ENCODE results near the gene SLC19A1. TPM values are rescaled to one million over a fixed set of nuclear protein-coding genes. Genes with fewer than 3 reads are reported as not detected.

SLC19A1 gene
- total RNA-seq, 1 experiment from 2014 or later: 25.0 TPM

DNA sequence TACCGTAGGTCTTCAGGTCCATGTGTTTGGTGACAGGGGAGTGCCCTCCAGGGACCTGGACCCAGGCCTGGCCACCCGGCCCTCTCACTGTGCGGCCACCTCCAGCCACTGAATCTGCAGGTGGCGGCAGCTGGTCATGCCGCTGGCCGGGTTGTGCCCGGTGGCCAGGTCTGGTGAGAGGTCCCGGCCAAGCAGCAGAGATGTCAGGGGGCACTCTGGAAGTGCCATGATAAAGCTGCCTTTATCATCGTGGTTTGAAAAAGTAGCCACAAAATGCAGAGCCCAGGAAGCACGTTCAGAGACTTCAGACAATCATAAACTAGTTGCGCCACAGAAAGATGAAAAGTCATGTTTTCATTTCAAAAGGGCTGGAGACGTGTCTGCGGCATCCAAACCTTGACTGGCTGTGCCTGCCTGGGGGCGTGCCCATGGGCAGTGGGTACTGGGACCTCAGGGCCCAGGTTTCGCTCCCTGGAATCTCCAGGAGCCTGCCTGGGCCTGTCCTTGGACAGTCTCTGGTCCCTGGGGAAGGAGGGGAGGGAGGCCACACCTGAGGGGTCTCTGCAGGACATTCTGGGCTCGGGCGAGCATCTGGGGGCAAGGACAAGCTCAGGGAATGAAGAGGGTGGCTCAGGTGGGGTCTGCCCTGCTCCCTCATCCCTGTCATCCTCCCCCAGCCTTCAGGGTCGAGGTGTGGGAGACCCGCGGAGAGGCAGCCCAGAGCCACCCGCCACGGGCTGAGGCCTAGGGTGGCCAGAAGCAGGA lies 92.4 kb downstream of the SLC19A1 start:
- no peaks in the 10 kb centered on the region for H4K20me1 ChIP-seq (ENCODE audit: insufficient read depth)
- CTCF ChIA-PET: no interaction called here
- peaks cover 17% of the 10 kb centered on the region for H3F3A ChIP-seq (ENCODE audit: insufficient read depth, low read depth)
- no peaks in the 10 kb centered on the region for H3K9me2 ChIP-seq (ENCODE audit: insufficient read depth)
- no peaks in the 10 kb centered on the region for H3K79me2 ChIP-seq (ENCODE audit: low read depth)
- intact Hi-C loops (cut with micrococcal nuclease; ENCODE audit: unreplicated experiment): loop anchor here (10.0 kb wide), 1 partner anchor 145 kb away; no protein-coding TSS in a partner anchor
- no peaks in the 10 kb centered on the region for H3K27me3 ChIP-seq (ENCODE audit: insufficient read depth, low read depth)
- no peak overlapping the region for H2AFZ ChIP-seq
- H3K4me2 ChIP-seq: no peak overlapping the region
- H3K27ac ChIP-seq: no peak overlapping the region
- H3K36me3 ChIP-seq (ENCODE audit: low read depth): no peaks in the 10 kb centered on the region
- POLR2A ChIA-PET (ENCODE audit: unreplicated experiment): no interaction called here
- no peak for DNase-seq
- no peak overlapping the region for H3K4me3 ChIP-seq
- no peaks in the 10 kb centered on the region for H3K4me1 ChIP-seq (replicated peaks; ENCODE audit: insufficient read depth)
- no peaks in the 10 kb centered on the region; the same call in 1 of the 2 replicates for H3K9me3 ChIP-seq (ENCODE audit: insufficient read depth, low read depth)
- BruUV-seq (replicated peaks): no TSS peak
- TF ChIP-seq EZH2 (IDR thresholded peaks at IDR 0.05; ENCODE audit: low read depth): no peak
- TF ChIP-seq, protein P1, sequence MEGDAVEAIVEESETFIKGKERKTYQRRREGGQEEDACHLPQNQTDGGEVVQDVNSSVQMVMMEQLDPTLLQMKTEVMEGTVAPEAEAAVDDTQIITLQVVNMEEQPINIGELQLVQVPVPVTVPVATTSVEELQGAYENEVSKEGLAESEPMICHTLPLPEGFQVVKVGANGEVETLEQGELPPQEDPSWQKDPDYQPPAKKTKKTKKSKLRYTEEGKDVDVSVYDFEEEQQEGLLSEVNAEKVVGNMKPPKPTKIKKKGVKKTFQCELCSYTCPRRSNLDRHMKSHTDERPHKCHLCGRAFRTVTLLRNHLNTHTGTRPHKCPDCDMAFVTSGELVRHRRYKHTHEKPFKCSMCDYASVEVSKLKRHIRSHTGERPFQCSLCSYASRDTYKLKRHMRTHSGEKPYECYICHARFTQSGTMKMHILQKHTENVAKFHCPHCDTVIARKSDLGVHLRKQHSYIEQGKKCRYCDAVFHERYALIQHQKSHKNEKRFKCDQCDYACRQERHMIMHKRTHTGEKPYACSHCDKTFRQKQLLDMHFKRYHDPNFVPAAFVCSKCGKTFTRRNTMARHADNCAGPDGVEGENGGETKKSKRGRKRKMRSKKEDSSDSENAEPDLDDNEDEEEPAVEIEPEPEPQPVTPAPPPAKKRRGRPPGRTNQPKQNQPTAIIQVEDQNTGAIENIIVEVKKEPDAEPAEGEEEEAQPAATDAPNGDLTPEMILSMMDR (conservative IDR thresholded peaks at IDR 0.05): no peak

DNA sequence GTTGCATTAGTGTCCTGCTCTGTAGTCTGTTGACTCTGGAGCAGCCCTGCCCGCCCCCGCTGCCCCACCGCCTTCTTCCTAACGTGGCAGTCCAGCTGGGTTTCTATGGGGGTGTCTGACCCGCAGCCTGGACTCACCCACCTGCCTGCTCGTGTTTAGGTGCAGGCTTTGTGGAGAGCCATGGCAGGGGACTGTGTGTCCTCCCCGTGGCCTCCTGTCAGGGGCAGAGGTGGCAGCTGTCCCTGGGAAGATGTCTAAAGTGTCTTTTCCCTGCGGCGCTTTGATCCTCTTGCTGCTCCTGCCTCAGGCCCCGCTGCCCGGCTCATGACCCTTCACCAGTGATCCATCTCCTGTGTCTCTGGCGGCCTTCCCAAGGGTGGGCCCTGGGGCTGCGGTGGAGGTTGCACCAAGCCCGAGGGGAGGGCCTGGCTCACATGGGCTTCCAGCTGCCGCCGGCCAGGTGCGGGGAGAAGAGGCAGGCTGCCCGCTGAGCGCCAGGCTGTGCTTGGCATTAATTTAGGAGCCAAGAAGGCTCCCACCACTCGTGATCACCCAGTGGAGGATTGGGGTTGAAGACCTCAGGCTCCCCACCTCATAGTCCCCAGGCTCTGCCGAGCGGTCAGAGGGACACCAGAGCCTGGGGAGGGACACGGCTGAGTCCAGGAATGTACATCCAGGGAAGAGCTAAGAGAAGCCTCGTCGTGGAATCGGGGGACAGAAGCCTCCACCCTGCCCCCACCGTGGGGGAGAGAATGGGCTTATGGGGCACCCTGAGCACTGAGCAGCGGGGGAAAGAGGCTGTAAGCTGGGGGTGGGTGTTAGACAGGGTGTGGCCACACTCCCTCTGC lies 93.2 kb downstream of the SLC19A1 start:
- Histone ChIP-seq H3K79me2 (ENCODE audit: low read depth) (no peaks in the 10 kb centered on the region), H3K4me3 (no peak overlapping the region), H4K20me1 (ENCODE audit: insufficient read depth) (no peaks in the 10 kb centered on the region), H3K27ac (no peak overlapping the region), H3K9me2 (ENCODE audit: insufficient read depth) (no peaks in the 10 kb centered on the region), H3K27me3 (ENCODE audit: insufficient read depth, low read depth) (no peaks in the 10 kb centered on the region), H3F3A (ENCODE audit: insufficient read depth, low read depth) (peaks cover 17% of the 10 kb centered on the region), H2AFZ (no peak overlapping the region), H3K9me3 (ENCODE audit: insufficient read depth, low read depth) (no peaks in the 10 kb centered on the region; the same call in 1 of the 2 replicates), H3K4me2 (no peak overlapping the region), H3K4me1 (replicated peaks; ENCODE audit: insufficient read depth) (no peaks in the 10 kb centered on the region), H3K36me3 (ENCODE audit: low read depth) (no peaks in the 10 kb centered on the region)
- intact Hi-C loops (cut with micrococcal nuclease; ENCODE audit: unreplicated experiment): loop anchor here (10.0 kb wide), 1 partner anchor 146 kb away; no protein-coding TSS in a partner anchor
- no peak for TF ChIP-seq EZH2 (IDR thresholded peaks at IDR 0.05; ENCODE audit: low read depth)
- TF ChIP-seq, protein P1 (conservative IDR thresholded peaks at IDR 0.05): no peak
- no peak for DNase-seq
- ChIA-PET CTCF (no interaction called here), POLR2A (ENCODE audit: unreplicated experiment) (no interaction called here)
- no TSS peak for BruUV-seq (replicated peaks)

DNA sequence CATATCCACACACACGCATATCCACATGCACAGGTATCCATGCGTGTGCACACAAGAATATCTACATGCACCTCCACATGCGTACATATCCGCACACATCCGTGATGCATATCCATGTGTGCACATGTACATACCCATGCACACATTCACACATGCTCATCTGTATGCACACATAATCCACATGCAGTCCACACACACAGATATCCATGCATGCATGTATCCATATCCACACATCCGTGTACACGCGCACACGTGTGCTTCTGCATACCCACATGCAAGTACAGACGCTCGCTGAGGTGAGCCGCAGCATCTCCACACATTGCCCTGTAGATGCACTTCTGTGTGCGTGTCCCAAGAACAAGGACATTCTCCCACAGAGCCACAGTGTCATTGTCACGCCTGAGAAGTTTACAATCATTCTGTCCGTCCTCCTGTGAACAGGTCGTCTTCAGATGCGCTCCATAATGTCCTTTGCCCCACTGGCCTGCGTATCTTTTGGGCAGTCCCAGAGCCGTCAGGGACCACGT lies 93.9 kb downstream of the SLC19A1 start:
- Histone ChIP-seq H2AFZ (no peak overlapping the region), H3K27ac (no peak overlapping the region), H3F3A (ENCODE audit: insufficient read depth, low read depth) (peaks cover 16% of the 10 kb centered on the region), H3K4me1 (replicated peaks; ENCODE audit: insufficient read depth) (no peaks in the 10 kb centered on the region), H3K9me2 (ENCODE audit: insufficient read depth) (no peaks in the 10 kb centered on the region), H3K36me3 (ENCODE audit: low read depth) (no peaks in the 10 kb centered on the region), H3K27me3 (ENCODE audit: insufficient read depth, low read depth) (no peaks in the 10 kb centered on the region), H3K4me2 (no peak overlapping the region), H3K9me3 (ENCODE audit: insufficient read depth, low read depth) (no peaks in the 10 kb centered on the region; the same call in 1 of the 2 replicates), H4K20me1 (ENCODE audit: insufficient read depth) (no peaks in the 10 kb centered on the region), H3K4me3 (no peak overlapping the region), H3K79me2 (ENCODE audit: low read depth) (no peaks in the 10 kb centered on the region)
- CTCF ChIA-PET: no interaction called here
- intact Hi-C loops (cut with micrococcal nuclease; ENCODE audit: unreplicated experiment): loop anchor here (10.0 kb wide), 1 partner anchor 146 kb away; no protein-coding TSS in a partner anchor
- no peak for DNase-seq
- no TSS peak for BruUV-seq (replicated peaks)
- TF ChIP-seq EZH2 (IDR thresholded peaks at IDR 0.05; ENCODE audit: low read depth): no peak
- TF ChIP-seq, protein P1 (conservative IDR thresholded peaks at IDR 0.05): no peak
- POLR2A ChIA-PET (ENCODE audit: unreplicated experiment): no interaction called here

Data from PC-9 (cell line).